ENCODE results near the gene GUCY2C.

Gene GUCY2C

DNA sequence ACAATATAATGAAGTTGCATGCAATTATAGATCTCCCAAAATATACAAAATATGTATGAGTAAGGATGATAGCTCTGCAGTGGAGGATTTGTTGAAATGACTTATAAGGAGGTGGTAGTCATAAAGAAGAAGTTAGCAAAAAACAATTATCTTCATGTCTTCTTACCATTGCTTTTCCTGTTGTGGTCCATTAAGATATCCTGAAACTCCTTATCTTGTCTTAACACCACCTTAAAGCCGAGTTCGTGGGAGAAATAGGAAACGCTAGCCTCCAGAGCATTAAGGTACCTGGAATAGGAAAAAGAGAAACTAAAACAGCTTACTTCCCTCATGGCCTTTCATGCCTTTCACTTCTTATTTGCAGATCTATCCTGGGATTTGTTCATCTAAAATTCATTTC, 15.2 kb downstream of the GUCY2C start:
- DNase-seq = no peak

DNA sequence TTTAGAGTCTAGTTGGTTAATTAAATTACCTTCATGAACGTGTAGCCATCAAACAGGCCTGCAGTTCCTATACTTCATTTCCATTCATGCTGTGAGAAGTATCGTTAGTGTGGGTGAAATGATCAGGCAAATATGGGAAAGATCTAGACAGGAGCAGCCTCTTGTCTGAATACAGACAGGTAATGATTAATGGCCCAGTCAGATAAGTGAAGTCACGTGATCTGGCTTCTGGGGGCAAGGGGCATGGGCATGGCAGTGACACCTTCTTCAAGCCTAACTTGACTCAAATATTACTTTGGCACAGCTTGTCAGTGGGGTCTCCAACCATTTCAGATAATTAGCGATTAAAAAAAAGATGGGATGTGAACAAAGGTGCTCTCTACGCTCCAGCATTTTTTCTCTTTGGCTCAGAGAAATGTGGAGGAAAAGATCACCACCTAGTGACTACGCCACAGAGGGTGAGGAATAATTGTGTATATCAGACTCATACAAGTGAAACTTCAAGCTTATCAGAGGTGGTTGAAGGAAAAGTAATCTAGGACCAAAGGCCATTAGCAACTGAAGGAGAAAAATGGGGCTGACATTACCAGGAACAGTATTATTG, 17.8 kb downstream of the GUCY2C start:
- DNase-seq = no peak

DNA sequence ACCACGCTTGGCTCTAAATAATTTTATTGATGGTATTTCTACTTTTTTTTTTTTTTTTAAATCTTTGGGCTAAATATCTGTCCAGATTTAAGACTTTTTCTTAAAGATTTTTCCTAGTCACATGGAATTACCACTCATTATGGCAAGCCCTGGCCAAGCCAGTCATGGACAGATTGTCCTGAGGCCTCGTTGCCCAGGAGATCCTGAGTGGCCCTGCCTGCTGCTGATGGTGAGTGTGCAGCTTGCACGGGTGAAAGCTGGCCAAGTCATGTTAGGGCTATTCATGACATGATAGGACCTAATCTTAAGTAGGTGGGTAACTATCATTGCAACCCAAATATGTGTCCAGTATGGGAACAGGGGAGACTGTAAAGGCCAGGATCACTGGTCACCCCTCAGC, 27.8 kb downstream of the GUCY2C start:
- DNase-seq = no peak

DNA sequence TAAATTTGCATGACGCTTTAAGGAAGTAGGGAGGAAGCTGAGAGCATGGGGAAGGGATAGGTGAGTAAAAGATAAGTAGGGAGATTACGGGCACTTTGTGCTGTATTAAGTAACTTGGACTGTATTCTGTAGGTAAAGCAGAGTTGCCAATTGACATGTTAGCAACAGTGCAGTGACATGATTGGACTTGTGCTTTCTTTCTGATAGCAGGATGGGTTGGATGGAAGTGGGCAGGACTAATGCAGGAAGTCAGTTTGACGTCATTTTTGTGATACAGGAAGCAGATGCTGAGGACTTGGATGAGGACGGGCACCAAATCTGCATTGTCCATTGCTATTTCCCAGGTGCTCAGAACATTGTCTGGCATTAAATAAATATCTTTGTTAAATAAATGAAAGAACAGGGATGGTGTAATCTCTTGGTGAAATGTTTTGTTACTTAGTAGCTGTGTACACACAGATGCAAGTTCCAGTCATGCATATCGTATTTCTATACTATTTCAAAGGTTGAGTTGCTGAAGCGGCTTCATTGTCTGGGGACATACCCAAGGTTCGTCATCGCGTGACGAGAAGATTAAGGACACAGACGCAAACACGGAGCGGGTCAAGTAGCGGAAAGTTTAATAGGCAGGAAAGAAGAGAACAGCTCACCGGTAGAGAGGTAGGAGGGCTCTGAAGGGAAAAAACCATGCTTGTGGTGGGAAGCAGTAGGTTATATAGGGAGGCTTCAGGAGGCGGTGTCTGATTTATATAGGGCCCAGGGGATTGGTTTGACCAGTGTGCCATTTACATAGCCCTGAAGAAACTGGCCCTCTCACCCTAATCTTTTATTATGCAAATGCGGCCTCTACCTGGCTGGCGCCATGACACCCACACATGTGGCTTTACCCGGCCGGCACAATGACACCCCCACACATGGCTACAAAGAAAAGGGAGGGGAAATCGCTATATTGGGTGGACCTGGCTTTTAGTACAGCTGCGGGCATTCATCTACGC, 30.7 kb downstream of the GUCY2C start:
- no peak for DNase-seq

DNA sequence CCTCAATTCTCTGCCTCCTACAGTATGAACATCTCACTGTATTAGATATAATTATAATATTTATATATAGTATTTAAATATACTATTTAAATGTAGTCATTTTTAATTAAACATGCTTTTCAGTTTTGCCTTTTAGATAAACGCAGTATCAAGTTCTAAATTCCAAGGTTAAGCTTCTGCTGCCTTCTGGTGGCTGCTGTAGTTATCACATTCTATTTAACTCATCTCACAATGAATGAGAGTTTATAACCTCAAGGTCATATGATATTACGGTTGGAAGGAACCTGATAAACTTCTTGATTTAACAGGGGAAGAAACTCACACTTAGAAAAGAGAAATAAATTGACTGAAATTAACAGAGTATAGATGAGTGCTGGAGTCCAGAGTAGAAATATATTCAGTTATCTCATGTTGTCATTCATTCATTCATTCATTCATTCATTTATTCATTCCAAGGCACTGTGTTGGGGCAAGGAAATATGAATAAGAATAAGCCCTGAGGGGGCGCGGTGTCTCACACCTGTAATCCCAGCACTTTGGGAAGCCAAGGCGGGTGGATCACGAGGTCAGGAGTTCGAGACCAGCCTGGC, 31.9 kb downstream of the GUCY2C start:
- DNase-seq = no peak

DNA sequence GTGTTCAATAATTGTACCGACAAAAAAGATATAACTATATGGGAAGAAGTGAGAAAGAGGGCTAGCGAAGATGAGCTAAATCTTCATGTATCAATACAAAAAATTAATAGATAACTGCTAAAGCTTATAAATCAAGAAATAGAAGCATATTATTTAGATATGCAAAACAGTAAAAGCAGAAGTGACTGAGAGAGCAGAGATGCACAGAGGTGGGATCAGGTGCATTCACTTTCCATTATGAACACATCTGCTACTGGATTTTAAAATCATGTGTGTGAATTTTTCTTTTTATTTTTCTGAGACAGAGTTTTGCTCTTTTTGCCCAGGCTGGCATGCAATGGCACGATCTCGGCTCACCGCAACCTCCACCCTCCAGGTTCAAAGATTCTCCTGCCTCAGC, 33.4 kb downstream of the GUCY2C start:
- no peak for DNase-seq

- no peak for DNase-seq
Observed at GRCh38 chr12:14656846-14657245, 39.6 kb downstream of the GUCY2C start.

- no peak for DNase-seq
Observed at GRCh38 chr12:14655284-14655683, 41.1 kb downstream of the GUCY2C start.

DNA sequence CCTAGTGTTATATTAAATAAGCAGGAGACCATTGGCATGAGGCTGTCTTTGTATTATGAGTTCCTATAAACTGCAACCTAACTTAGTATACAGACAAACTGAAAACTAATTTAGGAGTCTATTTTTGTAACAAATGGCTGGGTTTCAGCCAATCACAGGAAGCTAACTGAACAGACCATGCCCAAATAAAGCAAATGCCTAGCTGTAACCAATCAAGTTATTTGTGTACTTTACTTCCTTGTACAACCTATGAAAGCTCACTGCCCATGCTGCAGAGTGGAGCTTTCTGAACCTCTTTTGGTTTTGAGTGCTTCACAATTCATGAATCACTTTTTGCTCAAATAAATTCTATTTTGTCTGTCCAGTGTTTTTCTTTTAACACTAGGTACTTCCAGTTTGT, 41.6 kb downstream of the GUCY2C start:
- DNase-seq = no peak

DNA sequence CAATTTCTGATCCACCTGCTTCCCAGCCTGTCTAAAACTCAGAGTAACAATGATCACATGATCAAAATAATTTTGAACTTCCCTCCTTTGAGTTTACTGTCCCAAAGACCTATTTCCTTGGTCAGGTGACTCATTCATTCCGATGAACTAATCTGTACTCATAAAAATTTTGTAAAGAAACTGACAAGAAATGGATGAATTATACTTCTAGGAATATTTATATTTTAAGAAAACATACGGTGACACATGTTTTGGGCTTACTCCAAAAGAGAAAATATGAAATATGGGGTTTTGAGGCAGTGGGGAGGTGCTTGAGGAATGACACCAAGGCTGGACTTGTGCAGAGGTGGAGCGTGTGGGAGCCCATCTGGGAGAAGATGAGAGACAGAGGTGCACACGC, 42.0 kb downstream of the GUCY2C start:
- no peak for DNase-seq

DNA sequence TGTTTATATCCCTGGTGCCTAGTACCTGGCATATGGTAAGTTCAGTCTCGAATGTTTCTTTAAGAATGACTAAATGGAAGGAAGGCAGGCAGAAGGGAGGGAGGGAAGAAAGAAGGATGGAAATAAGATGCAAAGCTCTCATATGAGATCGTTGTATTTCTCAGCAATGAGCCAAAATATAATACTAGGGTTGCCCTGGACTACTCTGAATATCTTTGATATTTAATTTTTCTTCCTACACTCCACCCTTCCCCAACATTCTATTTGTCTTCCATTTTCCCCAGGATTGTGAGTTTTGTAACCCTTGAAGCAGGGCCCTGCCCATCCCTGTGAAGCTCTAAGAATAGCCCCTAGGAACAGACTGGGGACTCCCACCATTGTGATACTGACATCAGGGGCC, 43.9 kb downstream of the GUCY2C start:
- no peak for DNase-seq

- DNase-seq = no peak
Observed at GRCh38 chr12:14651371-14651770, 45.0 kb downstream of the GUCY2C start.

DNA sequence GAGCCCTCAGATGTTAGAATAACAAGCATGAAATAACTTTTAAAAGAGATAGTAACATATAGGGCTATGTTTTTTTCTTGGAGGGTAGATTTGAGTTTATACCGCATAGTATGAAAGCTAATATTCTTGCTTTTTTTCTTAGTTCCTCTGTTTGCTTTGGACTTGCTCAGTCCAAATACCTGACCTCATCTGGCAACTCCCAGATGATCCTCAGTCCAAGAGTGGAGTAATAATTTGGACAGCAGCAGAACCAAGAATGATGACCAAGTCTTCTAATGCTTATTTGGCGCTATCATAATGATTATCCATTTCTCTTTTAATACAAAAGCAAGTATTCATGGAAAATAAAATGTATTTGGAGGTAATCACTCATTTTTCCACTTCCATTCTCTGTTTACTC, 45.6 kb downstream of the GUCY2C start:
- DNase-seq = no peak

DNA sequence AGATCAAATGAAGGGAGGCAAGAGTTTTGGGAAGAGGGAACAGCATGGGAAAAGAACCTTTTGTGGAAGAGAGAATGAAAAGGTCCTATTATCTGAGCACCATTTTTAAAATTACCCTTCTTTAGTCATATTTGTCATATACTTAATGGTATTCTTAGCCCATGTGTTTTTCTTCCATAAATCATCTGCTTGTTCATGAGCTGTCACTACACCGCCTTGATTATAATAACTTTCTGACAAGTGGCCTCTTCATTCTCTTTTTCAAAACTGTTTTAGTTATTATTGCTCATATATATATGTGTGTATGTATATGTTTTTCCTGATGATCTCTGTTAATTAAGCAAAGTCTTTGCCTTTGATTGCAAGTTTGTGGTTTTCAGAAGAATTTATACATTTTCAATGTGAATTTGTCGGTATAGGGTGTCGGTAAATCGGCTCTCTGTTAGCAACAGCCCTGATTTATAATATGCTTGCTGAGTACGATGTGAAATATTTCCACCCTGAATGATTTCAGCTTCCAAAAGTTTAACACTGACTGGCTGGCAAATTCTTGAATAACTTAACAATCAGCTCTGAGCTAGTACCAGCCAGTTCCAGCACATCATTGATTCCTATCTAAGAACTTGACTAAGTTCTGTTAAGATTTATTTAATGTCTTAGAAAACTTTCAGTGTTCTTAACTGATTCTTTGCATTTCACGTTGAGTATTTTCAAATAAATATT, 49.2 kb downstream of the GUCY2C start:
- DNase-seq = no peak

GRCh38 chr12:14643251-14643650, 53.1 kb downstream of the GUCY2C start:
- no peak for DNase-seq

DNA sequence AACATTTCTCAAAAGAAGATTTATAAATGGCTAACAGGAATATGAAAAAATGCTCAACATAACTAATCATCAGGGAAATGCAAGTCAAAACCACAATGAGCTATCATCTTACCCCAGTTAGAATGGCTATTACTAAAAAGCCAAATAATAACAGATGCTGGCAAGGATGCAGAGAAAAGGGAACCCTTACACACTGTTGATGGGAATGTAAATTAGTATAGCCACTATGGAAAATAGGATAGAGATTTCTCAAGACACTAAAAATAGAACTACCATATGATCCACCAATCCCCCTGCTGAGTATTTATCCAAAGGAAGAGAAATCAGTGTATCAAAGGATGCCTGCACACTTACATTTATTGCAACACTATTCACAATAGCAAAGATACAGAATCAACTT, 58.3 kb downstream of the GUCY2C start:
- DNase-seq = no peak

DNA sequence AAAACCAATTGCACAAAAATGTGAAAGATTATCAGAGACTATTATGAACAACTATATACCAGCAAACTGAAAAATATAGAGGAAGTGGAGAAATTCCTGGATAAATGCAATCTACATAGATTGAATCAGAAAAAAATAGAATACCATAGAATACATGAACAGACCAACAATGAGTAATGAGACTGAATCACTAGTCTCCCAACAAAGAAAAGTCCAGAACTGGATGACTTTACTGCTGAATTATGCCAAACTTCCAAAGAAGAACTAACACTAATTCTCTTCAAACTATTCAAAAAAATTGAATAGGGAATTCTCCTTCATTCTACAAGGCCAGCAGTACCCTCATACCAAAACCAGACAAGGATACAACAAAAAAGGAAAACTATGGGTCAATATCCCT, 60.6 kb downstream of the GUCY2C start:
- DNase-seq = no peak

DNA sequence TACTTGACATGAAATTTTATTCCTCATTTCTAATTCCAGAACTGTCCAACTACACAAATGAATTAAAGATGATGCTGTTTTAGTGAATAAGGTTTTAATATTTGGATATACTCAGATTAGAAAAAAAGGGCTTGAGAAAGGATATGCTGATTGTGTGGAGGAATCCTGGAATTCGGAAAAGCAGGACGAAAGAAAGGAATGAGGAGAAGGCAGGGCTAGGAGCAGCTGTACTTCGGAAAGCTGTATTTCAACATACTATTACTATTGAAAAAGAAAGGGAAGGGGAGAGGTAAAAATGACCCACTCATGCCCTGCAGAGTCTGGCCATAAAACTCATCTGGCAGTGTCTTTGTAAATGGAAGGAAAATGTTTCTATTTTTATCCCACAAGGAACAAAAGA, 65.6 kb downstream of the GUCY2C start:
- no peak for DNase-seq

GRCh38 chr12:14629832-14630710, 66.3 kb downstream of the GUCY2C start:
- peak; percentile 75 for DNase-seq

DNA sequence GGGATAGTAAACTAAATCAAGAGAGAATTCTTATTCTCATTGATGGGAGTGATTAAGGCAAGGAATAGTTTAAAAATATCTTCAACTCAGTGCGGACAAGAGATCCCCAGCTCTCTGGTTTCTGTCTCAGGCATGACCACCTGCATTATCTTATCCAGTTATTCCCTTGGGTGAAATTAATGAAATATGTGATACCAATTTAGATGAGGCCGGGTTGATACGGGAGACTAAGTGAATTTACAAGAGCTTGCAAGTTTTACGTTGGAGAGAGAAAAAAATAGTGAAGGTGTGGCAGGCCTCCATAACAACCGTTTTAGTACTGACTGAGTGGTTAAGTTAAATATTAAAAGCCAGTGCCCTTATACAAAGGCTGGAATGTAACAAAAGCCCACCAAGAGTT, 67.6 kb downstream of the GUCY2C start:
- no peak for DNase-seq

DNA sequence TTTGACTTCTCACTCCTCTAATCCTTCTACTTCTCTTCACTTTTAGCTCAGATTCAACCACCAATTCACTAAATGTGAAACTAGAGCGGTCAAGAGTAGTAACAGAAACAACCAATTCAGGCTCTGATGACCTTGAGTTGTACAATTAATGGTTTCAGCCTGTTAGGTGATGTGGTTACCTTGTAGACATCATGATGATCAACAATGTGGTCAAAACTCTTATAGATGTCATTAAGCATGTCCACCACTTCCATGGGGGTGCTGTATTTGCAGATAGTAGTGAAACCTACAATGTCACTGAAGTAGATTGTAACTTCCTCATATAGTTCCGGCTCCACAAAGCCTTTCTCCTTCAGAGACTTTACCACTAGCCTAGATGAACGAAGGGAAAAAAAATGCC, 74.6 kb downstream of the GUCY2C start:
- no peak for DNase-seq

DNA sequence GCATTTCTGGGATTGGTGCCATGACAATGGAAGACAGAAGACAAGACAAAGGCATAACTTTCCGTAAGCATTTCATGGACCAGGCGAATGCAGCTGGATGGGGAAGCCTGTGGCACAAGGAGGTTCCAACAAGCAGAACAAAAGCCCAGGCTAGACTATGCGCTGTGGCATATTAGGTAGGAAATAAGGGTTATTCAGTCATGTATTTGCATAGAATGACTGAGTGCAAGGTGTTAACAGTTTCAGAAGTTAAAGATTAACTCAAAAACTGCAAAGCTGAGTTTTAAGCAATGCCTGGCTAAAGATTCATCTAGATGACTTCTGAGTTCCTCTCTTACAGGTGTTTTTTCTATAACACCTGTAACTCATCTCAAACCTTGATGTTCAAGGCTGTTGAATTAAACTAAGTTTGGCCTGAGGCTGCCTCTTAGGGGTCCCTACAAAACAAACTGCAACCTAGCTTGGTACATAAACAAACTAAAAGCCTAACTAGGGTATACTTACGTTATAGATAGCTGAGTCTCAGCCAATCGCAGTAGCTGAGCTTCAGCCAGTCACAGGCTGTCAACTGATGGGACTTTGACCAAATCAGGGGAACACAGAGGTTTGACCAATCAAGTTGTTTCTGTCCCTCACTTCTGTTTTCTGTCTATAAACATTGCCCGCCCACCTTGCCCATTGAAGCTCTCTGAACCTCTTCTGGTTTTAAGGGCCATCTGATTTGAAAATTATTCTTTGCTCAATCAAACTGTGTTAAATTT, 76.5 kb downstream of the GUCY2C start:
- DNase-seq = no peak

Measured in activated CD8-positive, alpha-beta memory T cell treated with anti-CD3 and anti-CD28 coated beads for 24 hours (primary cell).